Measurements from ENCODE around the gene ARSB. TPM values are rescaled to one million over a fixed set of nuclear protein-coding genes. Genes with fewer than 3 reads are reported as not detected.

The ARSB gene
- polyA plus RNA-seq, 10 donors = 17.6 to 25.2 (median 20.8) TPM

Other genes with a start within 250 kb of the ARSB start
- 1 to 10 TPM; 1.8 to 4.3 (median 2.4) TPM for gene DMGDH, start 84.4 kb upstream of the ARSB start, polyA plus RNA-seq (ENCODE audit: insufficient read length in 10 of 10)
- 1 to 10 TPM; 2.1 to 5.9 (median 4.5) TPM for gene BHMT2, start 84.5 kb upstream of the ARSB start, polyA plus RNA-seq (ENCODE audit: insufficient read length in 10 of 10)
- under 1 TPM in 7 of 10 donors, not detected in 3; 0.15 to 0.98 (median 0.29) TPM for gene BHMT, start 126.5 kb upstream of the ARSB start, polyA plus RNA-seq (ENCODE audit: insufficient read length in 10 of 10)